HG03175 (cell line): Measurements from ENCODE around the gene SMARCD3.

Experiments
- ATAC-seq: cut with Tn5 transposase; IDR thresholded peaks from one replicate; pipeline ENCODE4 v1.9.1; 2021; ENCODE audit warnings: mild to moderate bottlenecking, moderate library complexity; ENCODE audit not compliant: unreplicated experiment

The SMARCD3 gene

GRCh38 chr7:151272877-151273276 lies 24.4 kb upstream of the SMARCD3 start:
- no peak for ATAC-seq

- ATAC-seq, result no peak
Observed at GRCh38 chr7:151272405-151272804, 23.9 kb upstream of the SMARCD3 start.

- ATAC-seq, result no peak
Observed at GRCh38 chr7:151271699-151272355, 23.3 kb upstream of the SMARCD3 start.

- no peak for ATAC-seq
Observed at GRCh38 chr7:151269511-151269910, 21.0 kb upstream of the SMARCD3 start.

- ATAC-seq, result no peak
Observed at GRCh38 chr7:151265351-151265931, 16.9 kb upstream of the SMARCD3 start.

GRCh38 chr7:151264615-151265014 lies 16.1 kb upstream of the SMARCD3 start:
- ATAC-seq, result no peak

GRCh38 chr7:151261529-151261928 lies 13.0 kb upstream of the SMARCD3 start:
- ATAC-seq, result no peak

- ATAC-seq, result no peak
Observed at GRCh38 chr7:151260883-151261282, 12.4 kb upstream of the SMARCD3 start.

GRCh38 chr7:151260471-151260870 lies 12.0 kb upstream of the SMARCD3 start:
- ATAC-seq, result no peak

- ATAC-seq, result no peak
Observed at GRCh38 chr7:151257990-151258389, 9.5 kb upstream of the SMARCD3 start.

GRCh38 chr7:151256410-151257045 lies 8.0 kb upstream of the SMARCD3 start:
- ATAC-seq, result no peak

GRCh38 chr7:151255390-151255789 lies 6.9 kb upstream of the SMARCD3 start:
- no peak for ATAC-seq

GRCh38 chr7:151254851-151255250 lies 6.4 kb upstream of the SMARCD3 start:
- ATAC-seq, result no peak

- ATAC-seq, result no peak
Observed at GRCh38 chr7:151254316-151254715, 5.8 kb upstream of the SMARCD3 start.

GRCh38 chr7:151252961-151253711 lies 4.6 kb upstream of the SMARCD3 start:
- no peak for ATAC-seq

GRCh38 chr7:151252561-151252835 lies 4.0 kb upstream of the SMARCD3 start:
- no peak for ATAC-seq

- ATAC-seq, result no peak
Observed at GRCh38 chr7:151251689-151252560, 3.4 kb upstream of the SMARCD3 start.

- no peak for ATAC-seq
Observed at GRCh38 chr7:151251328-151251688, 2.8 kb upstream of the SMARCD3 start.

- no peak for ATAC-seq
Observed at GRCh38 chr7:151250181-151251132, 2.0 kb upstream of the SMARCD3 start.

GRCh38 chr7:151249732-151250072 lies 1.2 kb upstream of the SMARCD3 start:
- no peak for ATAC-seq
